HEK293 (cell line): ENCODE results near the gene GNB1L.

Experiments
- WT1 ChIP-seq: fragments of 450-650 bp; formaldehyde crosslinking; IDR thresholded peaks from 2 replicates; pipeline ENCODE4 v1.5.1; 2016; ENCODE audit warnings: missing biosample characterization, missing genetic modification characterization
- ZBTB20 ChIP-seq: fragments of 450-650 bp; formaldehyde crosslinking; IDR thresholded peaks from 2 replicates; pipeline ENCODE4 v1.5.1; 2016; ENCODE audit warnings: missing biosample characterization, missing genetic modification characterization
- ZNF24 ChIP-seq: fragments of 450-650 bp; formaldehyde crosslinking; IDR thresholded peaks from 2 replicates; pipeline ENCODE4 v1.5.1; 2016; ENCODE audit warnings: missing biosample characterization, missing genetic modification characterization
- TF ChIP-seq, protein P1 (sequence below): fragments of 450-650 bp; formaldehyde crosslinking; IDR thresholded peaks from 2 replicates; pipeline ENCODE4 v1.5.1; 2016; ENCODE audit warnings: missing biosample characterization, missing genetic modification characterization
- TF ChIP-seq, protein P2 (sequence below): fragments of 450-650 bp; formaldehyde crosslinking; IDR thresholded peaks from 2 replicates; pipeline ENCODE4 v1.5.1; 2017; ENCODE audit warnings: missing biosample characterization, missing genetic modification characterization

DNA sequence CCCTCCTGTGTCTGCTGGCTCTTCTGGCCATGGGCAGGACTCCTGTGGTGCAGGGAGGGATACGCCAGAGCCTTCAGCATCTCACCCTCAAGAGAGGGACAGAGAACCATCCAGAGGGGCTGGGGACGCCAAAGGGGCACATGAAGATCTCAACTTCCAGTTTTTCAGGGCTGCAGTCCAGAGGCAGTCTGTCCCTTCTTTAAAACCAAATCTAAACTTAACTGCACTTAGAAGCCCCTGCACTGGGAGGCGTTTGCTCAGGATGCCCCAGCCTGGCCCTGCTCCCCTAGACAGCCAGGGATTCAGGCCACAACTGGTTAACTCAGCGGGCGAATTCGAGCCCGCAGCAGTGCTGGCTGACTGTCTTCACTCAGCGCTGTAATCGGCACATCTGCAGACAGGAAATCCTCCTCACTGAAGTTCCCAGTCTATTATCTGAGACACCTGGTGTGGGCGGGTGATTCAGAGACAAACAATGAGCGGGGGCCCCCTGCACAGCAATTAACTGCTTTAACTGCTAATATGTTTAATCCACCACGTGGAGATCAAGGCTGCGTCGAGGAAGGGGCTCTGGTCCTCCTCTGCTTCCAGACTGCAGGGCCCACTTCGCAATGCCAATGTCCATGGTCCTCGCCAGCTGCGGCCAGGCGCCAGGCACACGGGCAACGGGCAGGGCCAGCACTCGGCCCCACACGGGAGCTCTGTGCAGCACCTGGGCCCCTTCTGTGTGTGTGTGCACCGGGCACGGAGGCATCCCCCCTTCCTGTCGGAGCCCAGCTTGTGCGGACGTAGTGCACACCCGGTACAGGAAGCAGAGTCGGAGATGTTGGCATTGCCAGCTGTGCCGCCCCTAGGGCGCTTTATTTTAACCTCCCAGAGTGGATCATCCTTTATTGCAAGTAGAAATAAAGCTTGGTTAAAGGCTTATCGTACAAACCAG, 36.9 kb upstream of the GNB1L start:
- no peak for TF ChIP-seq ZNF24 (tag by site-specific recombination)
- TF ChIP-seq, protein P1, sequence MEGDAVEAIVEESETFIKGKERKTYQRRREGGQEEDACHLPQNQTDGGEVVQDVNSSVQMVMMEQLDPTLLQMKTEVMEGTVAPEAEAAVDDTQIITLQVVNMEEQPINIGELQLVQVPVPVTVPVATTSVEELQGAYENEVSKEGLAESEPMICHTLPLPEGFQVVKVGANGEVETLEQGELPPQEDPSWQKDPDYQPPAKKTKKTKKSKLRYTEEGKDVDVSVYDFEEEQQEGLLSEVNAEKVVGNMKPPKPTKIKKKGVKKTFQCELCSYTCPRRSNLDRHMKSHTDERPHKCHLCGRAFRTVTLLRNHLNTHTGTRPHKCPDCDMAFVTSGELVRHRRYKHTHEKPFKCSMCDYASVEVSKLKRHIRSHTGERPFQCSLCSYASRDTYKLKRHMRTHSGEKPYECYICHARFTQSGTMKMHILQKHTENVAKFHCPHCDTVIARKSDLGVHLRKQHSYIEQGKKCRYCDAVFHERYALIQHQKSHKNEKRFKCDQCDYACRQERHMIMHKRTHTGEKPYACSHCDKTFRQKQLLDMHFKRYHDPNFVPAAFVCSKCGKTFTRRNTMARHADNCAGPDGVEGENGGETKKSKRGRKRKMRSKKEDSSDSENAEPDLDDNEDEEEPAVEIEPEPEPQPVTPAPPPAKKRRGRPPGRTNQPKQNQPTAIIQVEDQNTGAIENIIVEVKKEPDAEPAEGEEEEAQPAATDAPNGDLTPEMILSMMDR (tag by site-specific recombination): no peak
- peak; percentile 59; the same call in 1 of the 2 replicates for TF ChIP-seq WT1 (tag by site-specific recombination)
- TF ChIP-seq ZBTB20 (tag by site-specific recombination): no peak
- TF ChIP-seq, protein P2, sequence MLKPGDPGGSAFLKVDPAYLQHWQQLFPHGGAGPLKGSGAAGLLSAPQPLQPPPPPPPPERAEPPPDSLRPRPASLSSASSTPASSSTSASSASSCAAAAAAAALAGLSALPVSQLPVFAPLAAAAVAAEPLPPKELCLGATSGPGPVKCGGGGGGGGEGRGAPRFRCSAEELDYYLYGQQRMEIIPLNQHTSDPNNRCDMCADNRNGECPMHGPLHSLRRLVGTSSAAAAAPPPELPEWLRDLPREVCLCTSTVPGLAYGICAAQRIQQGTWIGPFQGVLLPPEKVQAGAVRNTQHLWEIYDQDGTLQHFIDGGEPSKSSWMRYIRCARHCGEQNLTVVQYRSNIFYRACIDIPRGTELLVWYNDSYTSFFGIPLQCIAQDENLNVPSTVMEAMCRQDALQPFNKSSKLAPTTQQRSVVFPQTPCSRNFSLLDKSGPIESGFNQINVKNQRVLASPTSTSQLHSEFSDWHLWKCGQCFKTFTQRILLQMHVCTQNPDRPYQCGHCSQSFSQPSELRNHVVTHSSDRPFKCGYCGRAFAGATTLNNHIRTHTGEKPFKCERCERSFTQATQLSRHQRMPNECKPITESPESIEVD (tag by site-specific recombination): no peak
